Endothelial cell of umbilical vein (primary cell): ENCODE measurements around the gene ASPHD1. TPM values are rescaled to one million over a fixed set of nuclear protein-coding genes. Genes with fewer than 3 reads are reported as not detected.

Source experiments
- BruUV-seq: library from RNA; stranded (reverse); fragments of 400-500 nt; replicated peaks from 2 replicates; lab custom pipeline; 2021; lab: Mats Ljungman, UMichigan
- CTCF ChIA-PET: fragments of 300-600, 350-600 bp; sonication (Branson Sonifier 250); formaldehyde crosslinking; loops from one replicate; lab custom pipeline; 2021; ENCODE audit warnings: antibody characterized with exemption, inconsistent platforms; lab: Charles Lee
- POLR2A ChIA-PET: fragments of 300-600, 350-600 bp; sonication (Branson Sonifier 250); formaldehyde crosslinking; loops from one replicate; lab custom pipeline; 2021; ENCODE audit warnings: antibody characterized with exemption, inconsistent platforms; lab: Charles Lee
- DNase-seq: peaks from one replicate; pipeline ENCODE4 v3.0.0-alpha.2; 2011; ENCODE audit warnings: low read depth, low spot score
- FAIRE-seq: peaks from 2 replicates; lab custom pipeline; 2011; peaks lifted over from hg19 to GRCh38; lab: Jason Lieb, UNC
- H2AFZ ChIP-seq: 2 replicates; pipeline ENCODE4 v1.6.0; 2012; ENCODE audit warnings: low read depth, low read length, control low read depth, inconsistent platforms
- H3K27ac ChIP-seq: 2 replicates; pipeline ENCODE4 v1.5.1; 2011; ENCODE audit warnings: low read depth, mild to moderate bottlenecking, control low read depth, low read length, moderate library complexity; ENCODE audit not compliant: insufficient read depth
- H3K27me3 ChIP-seq, 2 experiments: 2 replicates each; pipeline versions ENCODE4 v1.6.0 to v1.6.1; 2011; ENCODE audit warnings: low read length in 2 of 2, mixed read lengths in 1 of 2; ENCODE audit not compliant: control insufficient read depth in 2 of 2, insufficient read depth in 2 of 2
- H3K36me3 ChIP-seq, 2 experiments: 2 replicates in 1 of 2; 3 replicates in 1 of 2; pipeline ENCODE4 v1.5.1; 2011; ENCODE audit warnings: low read length in 2 of 2, mild to moderate bottlenecking in 1 of 2, moderate library complexity in 1 of 2; ENCODE audit not compliant: control insufficient read depth in 2 of 2, insufficient read depth in 2 of 2; ENCODE audit errors: extremely low read depth in 1 of 2
- H3K4me1 ChIP-seq: 3 replicates; pipeline ENCODE4 v1.5.1; 2011; ENCODE audit warnings: mild to moderate bottlenecking, low read length; ENCODE audit not compliant: control insufficient read depth, insufficient read depth; ENCODE audit errors: extremely low read depth
- H3K4me2 ChIP-seq: 2 replicates; pipeline ENCODE4 v1.6.1; 2011; ENCODE audit warnings: low read length, control low read depth, mixed read lengths; ENCODE audit not compliant: insufficient read depth
- H3K4me3 ChIP-seq, 3 experiments: fragments of 200-600 bp in 1 of 3; sonication (generic), shearing (Covaris generic) in 1 of 3; replicated peaks in 1 of 3; 2 replicates each; pipeline ENCODE4 v1.5.1; 2011 to 2016; ENCODE audit warnings: control low read depth in 3 of 3, low read length in 3 of 3, mild to moderate bottlenecking in 2 of 3, inconsistent platforms in 1 of 3, low read depth in 1 of 3, moderate library complexity in 1 of 3; ENCODE audit not compliant: insufficient read depth in 1 of 3
- H3K79me2 ChIP-seq: 2 replicates; pipeline ENCODE4 v1.6.0; 2012; ENCODE audit warnings: low read length, inconsistent platforms; ENCODE audit not compliant: control insufficient read depth, insufficient read depth
- H3K9ac ChIP-seq: replicated peaks from 2 replicates; pipeline ENCODE3; 2011; ENCODE audit warnings: low read length, control low read depth; ENCODE audit not compliant: insufficient read depth; ENCODE audit errors: extremely low read depth
- H3K9me1 ChIP-seq: replicated peaks from 3 replicates; pipeline ENCODE4 v1.6.0; 2011; ENCODE audit warnings: mild to moderate bottlenecking, low read length; ENCODE audit not compliant: control insufficient read depth, insufficient read depth; ENCODE audit errors: extremely low read depth
- H3K9me3 ChIP-seq: replicated peaks from 2 replicates; pipeline ENCODE4 v1.5.1; 2012; ENCODE audit warnings: low read length, inconsistent platforms; ENCODE audit not compliant: control insufficient read depth, insufficient read depth
- H4K20me1 ChIP-seq: replicated peaks from 2 replicates; pipeline ENCODE3; 2011; ENCODE audit warnings: mild to moderate bottlenecking, low read length; ENCODE audit not compliant: control insufficient read depth, insufficient read depth; ENCODE audit errors: extremely low read depth
- CTCF ChIP-seq, 2 donors: IDR thresholded peaks; 1 replicate in 1 of 2; 2 replicates in 1 of 2; pipeline ENCODE4 v1.5.1; 2011; ENCODE audit warnings: low read length in 2 of 2, mild to moderate bottlenecking in 2 of 2, moderate library complexity in 2 of 2, control low read depth in 1 of 2, inconsistent platforms in 1 of 2, low read depth in 1 of 2; ENCODE audit not compliant: insufficient read depth in 1 of 2; ENCODE audit errors: extremely low read depth in 1 of 2
- FOS ChIP-seq: IDR thresholded peaks from 2 replicates; pipeline ENCODE4 v1.6.1; 2011; ENCODE audit warnings: mild to moderate bottlenecking, low read length, moderate library complexity, borderline replicate concordance; ENCODE audit not compliant: insufficient read depth
- JUN ChIP-seq: IDR thresholded peaks from 2 replicates; pipeline ENCODE4 v1.6.1; 2011; ENCODE audit warnings: borderline replicate concordance, low read depth; ENCODE audit not compliant: insufficient read length, insufficient read depth
- MAX ChIP-seq: IDR thresholded peaks from 2 replicates; pipeline ENCODE4 v1.6.1; 2011; ENCODE audit not compliant: insufficient read depth, insufficient read length
- MYC ChIP-seq: IDR thresholded peaks from one replicate; pipeline ENCODE4 v1.6.1; 2011; ENCODE audit warnings: mild to moderate bottlenecking, low read depth, low read length
- POLR2A ChIP-seq: IDR thresholded peaks from 2 replicates; pipeline ENCODE4 v1.6.1; 2012; ENCODE audit warnings: low read depth, mild to moderate bottlenecking, control low read depth, low read length
- POLR2AphosphoS5 ChIP-seq: IDR thresholded peaks from 2 replicates; pipeline ENCODE4 v1.6.1; 2012; ENCODE audit warnings: low read depth, mild to moderate bottlenecking, control low read depth, low read length, moderate library complexity; ENCODE audit not compliant: insufficient read depth
- dilution Hi-C: fragments of 300-500 bp; cut with MboI; formaldehyde crosslinking; loops from one replicate; pipeline ENCODE4 v1.15.0; 2019; ENCODE audit warnings: low sequenced_read_pairs; ENCODE audit not compliant: extremely low pct_ligation_motif_present
- intact Hi-C: fragments of 100-400 bp; cut with micrococcal nuclease; formaldehyde crosslinking; loops from one replicate; pipeline ENCODE4 v1.10.0; 2022
- polyA plus RNA-seq, 4 experiments: library from polyadenylated mRNA; depleted of rRNA in 3 of 4; stranded (reverse) in 3 of 4; unstranded in 1 of 4; fragments of >200 nt; gene quantifications; 2 replicates each; pipeline versions ENCODE4 v1.2.1 to v1.2.3, GENCODE V29; 2011 to 2012; ENCODE audit warnings: missing spikeins in 1 of 4
- total RNA-seq: library from RNA; stranded (reverse); gene quantifications from 2 replicates; pipeline ENCODE4 v1.2.3, GENCODE V29; 2021

ASPHD1 gene
- total and polyA plus RNA-seq, 2 donors (not counting 3 experiments of a cell fraction or from before 2014, with no cell fraction given) = 0.90 to 1.2 TPM

- Histone ChIP-seq H3K27ac (no peak overlapping the region), H3K4me3 (no peak overlapping the region), H3K9me1 (no peaks in the 10 kb centered on the region), H3K4me2 (no peak overlapping the region), H2AFZ (no peak overlapping the region), H3K9me3 (no peaks in the 10 kb centered on the region), H3K9ac (no peak overlapping the region), H3K27me3 (no peaks in the 10 kb centered on the region), H3K79me2 (no peaks in the 10 kb centered on the region), H3K4me1 (no peaks in the 10 kb centered on the region), H3K36me3 (no peaks in the 10 kb centered on the region), H4K20me1 (no peaks in the 10 kb centered on the region)
- DNase-seq = no peak
- dilution Hi-C loops (no loop called here), intact Hi-C loops (loop anchor here (10.0 kb wide), 1 partner anchor 83 kb away; the partner anchor contains the start of gene MVP)
- ChIA-PET CTCF (interaction anchor here (0.7 to 1.4 kb wide), 3 partner anchors 8 to 53 kb away, joined by 3 to 6 read pairs (median 3); partner anchors contain the start of genes ASPHD1 and SEZ6L2), POLR2A (interaction anchor here (0.6 kb wide), 1 partner anchor 86 kb away, joined by 7 read pairs; no protein-coding TSS in a partner anchor)
- no peak for FAIRE-seq
- TF ChIP-seq POLR2AphosphoS5 = no peak
- no peak for TF ChIP-seq MAX
- no peak for TF ChIP-seq POLR2A
- TF ChIP-seq CTCF (IDR thresholded peaks at IDR 0.05; ENCODE audit: extremely low read depth in 1 of 2, insufficient read depth in 1 of 2, low read depth in 1 of 2, low read length in 2 of 2) = no peak
- TF ChIP-seq JUN = no peak
- no peak for TF ChIP-seq FOS
- no peak for TF ChIP-seq MYC
- BruUV-seq = no TSS peak
Measured at GRCh38 chr16:29907973-29908372, 7.7 kb downstream of the ASPHD1 start.
